HG02885 (cell line): Measurements from ENCODE around the gene NKIRAS1.

ENCODE experiments used
- ATAC-seq: cut with Tn5 transposase; IDR thresholded peaks from one replicate; pipeline ENCODE4 v1.9.1; 2021; ENCODE audit warnings: mild to moderate bottlenecking; ENCODE audit not compliant: unreplicated experiment, poor library complexity

Gene NKIRAS1

DNA sequence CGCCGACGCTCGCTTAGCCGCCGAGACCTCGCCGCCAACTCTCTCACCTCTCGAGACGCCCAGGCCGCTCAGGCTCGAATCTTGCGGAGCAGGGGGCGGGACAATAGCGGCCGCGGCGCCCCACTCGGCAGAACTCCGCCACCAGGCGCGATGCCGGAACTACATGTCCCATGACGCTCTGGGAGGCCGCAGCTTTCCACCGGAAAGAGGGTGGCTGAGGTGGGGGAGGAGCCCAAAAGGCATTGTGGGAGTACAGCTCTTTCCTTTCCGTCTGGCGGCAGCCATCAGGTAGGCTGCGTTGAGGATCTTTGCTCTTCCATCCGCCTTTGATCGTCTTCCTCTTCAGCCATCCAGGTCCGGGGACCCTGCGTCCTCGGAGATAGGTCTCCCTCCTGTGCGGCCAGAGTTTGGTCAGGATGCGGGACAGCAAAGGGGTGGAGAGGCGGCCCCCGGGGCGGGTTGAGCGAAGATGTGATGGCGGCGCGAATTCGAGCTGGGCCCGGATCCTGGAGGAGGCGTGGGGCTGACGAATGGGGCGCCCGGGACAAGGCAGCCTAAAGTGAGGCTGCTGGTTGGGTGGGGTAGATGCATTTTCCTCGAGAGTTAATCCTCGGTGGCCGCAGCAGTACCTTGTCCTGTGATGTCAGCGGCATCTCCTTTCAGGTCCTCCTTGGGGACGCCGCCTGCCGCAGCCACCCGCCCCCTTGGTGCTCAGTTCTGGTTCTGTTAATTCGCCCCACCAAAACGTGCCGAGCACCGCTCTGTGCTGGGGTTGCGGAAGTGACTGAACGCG lies at the start of gene NKIRAS1, which contains the start of gene RPL15:
NKIRAS1 (minus strand) TSS at position 105 of the 793 bp plus-strand sequence. CDS start 6,086 bp downstream, outside the sequence.
RPL15 (plus strand) TSS at position 247 of the 793 bp plus-strand sequence. CDS start 728 bp downstream, outside the sequence.
- ATAC-seq = peak; percentile 92

DNA sequence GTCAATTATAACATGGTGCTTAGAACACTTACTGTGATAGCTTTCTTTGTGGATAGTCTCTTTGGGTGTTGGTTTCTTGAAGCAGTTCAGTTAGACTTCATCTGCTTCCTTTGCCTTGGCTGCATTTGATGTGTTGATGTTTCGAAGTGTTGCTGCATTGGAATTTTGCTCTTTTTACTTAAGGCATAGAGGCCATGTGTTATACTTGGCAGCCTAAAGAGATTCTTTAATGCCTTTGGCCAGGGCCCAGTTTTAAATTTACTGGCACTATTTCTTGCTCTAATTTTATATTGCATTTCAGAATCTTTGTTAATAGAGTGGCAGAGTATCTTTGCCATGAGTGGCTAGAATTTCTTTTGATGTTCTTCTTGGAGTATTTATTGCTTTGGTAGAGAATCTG lies 49.5 kb upstream of the NKIRAS1 start:
- no peak for ATAC-seq

DNA sequence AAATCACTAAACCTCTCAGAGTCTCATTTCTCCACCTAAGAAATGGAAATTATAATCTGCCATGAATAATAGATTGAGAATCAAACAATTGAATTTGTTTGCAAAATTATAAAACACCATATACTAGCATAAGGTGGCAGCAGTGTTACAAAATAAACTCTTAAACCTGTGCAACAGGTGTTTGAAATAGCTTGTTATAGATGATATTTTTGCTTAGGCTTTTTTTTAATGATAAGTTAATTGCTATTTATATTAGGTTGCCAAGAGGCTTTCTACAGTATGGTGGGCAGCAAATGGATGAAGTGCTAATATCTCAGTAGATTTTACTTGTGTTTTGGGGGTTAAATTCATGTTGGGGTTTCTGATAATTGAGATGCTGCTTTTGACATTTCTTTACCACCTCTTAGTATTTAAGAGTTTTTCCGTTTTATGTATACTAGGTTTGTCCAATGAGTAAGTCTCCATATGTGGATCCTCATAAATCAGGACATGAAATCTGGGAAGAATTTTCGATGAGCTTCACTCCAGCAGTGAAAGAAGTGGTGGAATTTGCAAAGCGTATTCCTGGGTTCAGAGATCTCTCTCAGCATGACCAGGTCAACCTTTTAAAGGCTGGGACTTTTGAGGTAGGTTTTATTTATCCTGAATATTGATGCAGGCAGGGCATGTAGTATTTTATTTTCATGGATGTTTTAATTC lies 47.9 kb upstream of the NKIRAS1 start:
- no peak for ATAC-seq

DNA sequence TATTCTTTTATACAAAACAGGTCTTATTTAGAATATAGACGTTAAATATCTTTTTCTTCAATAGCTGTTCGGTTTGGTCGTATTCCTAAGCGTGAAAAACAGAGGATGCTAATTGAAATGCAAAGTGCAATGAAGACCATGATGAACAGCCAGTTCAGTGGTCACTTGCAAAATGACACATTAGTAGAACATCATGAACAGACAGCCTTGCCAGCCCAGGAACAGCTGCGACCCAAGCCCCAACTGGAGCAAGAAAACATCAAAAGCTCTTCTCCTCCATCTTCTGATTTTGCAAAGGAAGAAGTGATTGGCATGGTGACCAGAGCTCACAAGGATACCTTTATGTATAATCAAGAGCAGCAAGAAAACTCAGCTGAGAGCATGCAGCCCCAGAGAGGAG lies 45.1 kb upstream of the NKIRAS1 start:
- ATAC-seq = no peak

DNA sequence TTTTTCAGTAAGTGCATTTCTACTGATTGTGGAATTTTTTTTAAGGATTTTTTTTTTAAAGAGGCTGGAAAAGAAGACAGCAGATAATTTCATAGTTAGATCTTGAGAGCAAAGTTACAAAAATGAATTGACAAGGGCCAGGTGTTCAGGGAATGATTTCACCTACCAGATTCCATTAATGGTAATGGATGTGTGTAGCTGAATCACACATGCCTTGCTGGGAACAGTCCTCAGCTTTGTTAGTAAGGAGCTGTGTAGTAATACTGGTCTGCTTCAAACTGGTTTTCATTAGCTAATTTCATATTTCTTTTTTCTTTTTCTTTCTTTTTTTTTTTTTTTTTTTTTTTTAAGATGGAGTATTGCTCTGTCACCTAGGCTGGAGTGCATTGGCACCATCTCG lies 44.3 kb upstream of the NKIRAS1 start:
- ATAC-seq = no peak

DNA sequence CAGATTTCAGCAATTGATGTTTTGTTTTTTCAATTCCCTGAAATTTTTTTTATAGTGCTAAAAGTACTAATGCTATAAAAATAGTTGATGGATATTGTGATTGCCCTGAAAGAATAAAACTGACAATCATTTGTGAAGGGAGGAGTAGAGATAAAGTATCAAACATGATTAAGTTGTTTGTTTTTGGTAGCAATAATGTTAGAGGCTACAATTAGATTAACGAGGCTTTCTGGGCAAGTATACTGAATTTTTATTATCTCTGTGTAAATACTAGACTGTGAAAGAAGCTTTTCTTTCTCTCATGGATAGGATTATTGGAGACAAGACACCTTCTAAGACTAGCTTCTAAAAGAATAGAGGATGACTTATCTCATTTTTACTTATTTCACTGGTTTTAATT lies 43.9 kb upstream of the NKIRAS1 start:
- no peak for ATAC-seq

DNA sequence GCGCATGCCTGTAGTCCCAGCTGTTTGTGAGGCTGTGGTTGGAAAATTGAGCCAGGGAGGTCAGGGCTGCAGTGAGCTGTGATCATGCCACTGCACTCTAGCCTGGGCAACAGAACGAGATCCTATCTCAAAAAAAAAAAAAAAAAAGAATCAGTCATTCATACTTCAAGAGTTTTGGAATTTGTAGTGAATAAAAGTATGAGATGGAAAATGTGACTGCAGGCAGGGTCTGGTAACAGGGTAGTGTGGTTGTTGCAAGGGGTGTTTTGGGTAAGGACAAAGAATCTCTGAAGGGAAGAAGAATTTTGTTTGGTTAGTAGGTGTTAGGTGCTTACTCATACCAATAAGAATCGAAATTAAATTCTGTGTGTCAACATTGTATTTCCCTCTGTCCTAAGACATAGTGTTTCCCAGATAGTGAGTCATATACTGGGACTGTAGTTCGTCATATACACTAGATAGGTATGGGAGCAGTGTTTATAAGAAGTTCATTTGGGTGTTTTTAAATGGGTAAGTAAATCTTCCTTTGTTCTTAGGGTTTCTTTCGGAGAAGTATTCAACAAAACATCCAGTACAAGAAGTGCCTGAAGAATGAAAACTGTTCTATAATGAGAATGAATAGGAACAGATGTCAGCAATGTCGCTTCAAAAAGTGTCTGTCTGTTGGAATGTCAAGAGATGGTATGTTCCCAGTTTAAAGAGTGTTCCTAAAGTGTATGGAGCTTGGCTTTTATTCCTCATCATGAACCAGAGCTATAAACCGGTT lies 42.5 kb upstream of the NKIRAS1 start:
- ATAC-seq = no peak

DNA sequence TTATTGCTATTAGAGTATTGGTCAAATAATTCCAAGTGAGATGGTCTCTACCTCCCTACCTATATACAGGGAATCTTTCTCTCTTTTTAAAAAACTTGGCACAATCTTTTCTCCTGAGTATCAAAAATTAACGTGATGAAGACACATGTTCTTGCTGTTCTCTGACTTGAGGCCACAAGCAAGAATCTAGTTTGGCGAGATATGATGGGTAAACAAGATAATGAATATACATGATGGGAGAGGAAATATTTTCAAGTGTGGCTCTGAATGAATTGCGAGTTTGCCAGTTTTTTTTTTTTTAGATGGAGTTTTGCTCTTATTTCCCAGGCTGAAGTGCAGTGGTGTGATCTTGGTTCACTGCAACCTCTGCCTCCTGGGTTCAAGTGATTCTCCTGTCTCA lies 39.9 kb upstream of the NKIRAS1 start:
- no peak for ATAC-seq

DNA sequence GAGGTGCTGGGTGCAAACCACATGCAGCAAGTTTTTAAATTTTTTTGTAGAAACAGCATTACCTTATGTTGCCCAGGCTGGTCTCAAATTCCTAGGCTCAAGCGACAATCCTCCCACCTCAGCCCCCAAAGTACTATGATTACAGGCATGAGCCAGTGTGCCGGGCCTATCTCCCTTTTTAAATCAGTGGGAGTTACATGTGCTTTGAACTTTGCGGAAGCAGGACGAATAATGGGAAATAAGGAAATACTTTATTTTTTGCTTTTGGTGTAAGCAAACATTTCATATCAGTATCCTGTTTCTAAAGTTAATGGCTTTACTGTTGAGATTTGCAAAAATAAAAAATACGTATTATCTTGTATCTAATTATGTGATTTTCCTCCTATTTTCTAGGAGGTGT lies 37.4 kb upstream of the NKIRAS1 start:
- ATAC-seq = no peak

DNA sequence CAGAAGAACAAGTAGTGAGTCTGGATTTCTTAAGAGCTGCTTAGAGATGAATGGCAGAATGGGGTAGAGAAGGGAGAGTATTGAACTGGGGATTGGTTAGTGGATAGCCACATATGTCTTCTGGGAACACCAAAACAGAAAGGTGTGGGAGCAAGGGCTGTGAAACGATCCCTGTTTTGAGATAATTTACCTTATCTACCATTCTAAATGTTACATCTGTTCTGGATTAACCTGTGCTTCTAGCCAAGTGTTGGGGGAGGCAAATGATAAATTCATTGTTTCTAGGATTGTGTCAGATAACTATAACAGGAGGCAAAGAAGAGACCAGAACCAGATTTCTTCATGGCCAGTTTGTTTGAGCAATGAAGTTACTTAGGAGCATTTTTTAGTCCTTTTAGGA lies 36.7 kb upstream of the NKIRAS1 start:
- ATAC-seq = no peak

DNA sequence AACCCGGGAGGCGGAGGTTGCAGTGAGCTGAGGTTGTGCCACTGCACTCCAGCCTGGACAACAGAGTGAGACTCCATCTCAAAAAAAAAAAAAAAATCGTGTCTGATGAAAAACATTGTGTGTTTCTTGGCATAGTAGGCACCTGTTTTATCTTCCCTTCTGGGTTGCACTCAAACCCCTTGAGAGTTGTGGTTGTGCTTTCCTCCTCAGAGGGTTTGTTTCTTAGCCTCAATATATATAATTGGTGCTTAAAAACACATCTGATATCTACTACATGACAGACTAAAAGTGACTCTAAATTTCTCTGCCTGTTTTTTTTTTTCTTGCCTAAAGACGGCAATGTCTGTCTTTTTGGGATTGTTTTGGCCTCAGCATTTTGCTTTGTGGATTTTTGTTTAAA lies 35.9 kb upstream of the NKIRAS1 start:
- peak; percentile 55 for ATAC-seq

DNA sequence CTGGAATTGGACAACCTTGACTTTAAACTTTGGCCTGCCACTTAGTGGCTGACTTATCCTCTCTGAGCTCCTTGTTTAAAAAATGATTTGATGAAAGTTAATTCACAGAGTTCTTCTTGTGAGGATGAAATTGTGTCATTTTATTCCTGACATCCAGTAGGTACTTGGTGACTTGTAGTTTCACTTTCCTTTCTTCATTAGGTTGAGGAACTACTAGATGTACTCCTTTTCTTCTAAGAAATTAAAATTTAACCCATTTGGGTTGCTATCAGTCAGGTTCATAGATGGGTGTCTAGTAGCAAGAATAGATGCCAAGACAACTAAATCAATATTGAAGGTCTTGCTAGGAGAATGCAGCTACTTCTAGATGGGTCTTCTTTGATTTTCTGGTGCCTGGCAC lies 33.5 kb upstream of the NKIRAS1 start:
- no peak for ATAC-seq

DNA sequence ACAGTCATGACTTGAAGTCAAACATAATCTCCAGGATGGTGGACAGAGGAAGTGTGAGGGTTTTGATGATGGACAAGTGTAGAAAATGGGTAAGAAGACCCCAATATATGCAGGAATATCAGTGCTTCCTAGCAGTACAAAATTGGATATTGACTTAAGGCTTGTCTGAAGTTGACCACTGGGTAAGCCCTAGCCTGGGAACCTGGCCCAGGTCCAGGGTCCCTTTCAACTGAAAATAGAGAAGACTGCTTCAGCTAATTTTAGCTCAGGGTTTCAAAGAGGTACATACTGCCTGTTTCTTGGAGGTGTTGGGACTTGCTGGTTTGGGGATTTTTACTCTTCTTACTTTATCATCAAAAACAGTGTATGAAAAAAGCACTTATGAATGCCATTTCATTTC lies 33.0 kb upstream of the NKIRAS1 start:
- ATAC-seq = no peak

DNA sequence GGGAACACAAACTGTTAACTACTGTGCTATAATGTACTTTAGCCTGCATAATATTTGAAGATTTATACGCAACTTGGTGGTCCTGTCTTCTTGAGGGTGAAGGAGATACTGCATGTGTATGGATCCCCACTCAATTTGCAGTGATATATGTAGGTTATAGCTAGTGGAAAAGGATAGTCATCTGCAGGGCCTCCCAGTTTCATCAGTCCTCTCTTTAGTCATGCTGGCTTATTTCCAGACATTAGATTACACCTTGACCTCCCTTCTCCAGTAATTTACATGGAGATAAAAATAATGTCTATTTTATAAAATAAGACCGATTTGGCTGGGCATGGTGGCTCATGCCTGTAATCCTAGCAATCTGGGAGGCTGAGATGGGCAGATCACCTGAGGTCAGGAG lies 32.0 kb upstream of the NKIRAS1 start:
- ATAC-seq = no peak

DNA sequence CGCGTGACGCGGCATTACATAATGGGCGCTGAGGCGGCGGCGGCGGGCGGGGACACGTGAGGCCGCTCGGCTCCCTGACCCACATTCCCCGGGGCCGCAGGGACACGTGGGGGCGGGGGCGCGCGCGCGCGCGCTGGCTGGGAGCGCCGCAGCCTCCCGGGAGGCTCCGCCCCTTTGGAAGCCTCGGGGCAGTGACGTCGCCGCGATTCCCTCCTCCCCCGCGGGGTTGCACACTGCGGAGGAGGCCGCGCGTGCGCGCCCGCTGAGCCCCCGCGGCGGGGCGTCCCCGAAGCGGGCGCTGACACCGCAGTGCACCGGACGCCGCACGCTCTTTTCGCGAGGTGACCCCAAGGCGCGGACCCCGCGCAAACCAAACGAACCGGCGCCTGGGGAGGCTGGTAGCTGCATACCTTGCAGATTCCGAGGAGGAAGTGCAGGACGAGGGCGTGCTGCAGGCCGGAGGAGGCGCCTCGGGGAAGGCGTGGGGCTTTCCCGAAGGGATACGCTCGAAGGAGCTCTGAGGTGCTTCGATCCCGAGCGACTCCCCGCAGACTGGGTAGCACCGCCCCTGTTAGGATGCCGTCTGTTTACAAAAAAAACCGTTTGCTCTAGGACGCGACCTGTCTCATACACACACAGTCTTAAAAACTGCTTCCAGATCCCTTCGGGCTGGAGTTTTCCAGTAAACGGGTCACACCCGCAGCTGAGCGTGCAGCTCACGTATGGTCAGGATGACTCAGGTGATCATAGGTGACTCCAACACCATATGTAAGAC lies 29.3 kb upstream of the NKIRAS1 start:
- peak; percentile 81 for ATAC-seq

DNA sequence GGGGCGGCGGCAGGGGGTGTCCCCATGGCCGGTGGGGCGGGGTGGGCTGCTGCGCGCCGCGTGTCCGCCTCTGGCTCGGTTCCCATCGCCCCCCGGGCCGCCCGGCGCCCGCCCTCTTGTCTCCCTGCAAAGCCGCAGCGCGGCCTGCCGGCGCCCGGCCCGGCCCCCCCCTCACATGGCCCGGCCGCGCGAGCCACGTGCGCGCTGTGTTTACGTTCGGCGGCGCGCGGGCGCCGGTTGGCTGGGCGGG lies 28.8 kb upstream of the NKIRAS1 start:
- ATAC-seq = no peak

DNA sequence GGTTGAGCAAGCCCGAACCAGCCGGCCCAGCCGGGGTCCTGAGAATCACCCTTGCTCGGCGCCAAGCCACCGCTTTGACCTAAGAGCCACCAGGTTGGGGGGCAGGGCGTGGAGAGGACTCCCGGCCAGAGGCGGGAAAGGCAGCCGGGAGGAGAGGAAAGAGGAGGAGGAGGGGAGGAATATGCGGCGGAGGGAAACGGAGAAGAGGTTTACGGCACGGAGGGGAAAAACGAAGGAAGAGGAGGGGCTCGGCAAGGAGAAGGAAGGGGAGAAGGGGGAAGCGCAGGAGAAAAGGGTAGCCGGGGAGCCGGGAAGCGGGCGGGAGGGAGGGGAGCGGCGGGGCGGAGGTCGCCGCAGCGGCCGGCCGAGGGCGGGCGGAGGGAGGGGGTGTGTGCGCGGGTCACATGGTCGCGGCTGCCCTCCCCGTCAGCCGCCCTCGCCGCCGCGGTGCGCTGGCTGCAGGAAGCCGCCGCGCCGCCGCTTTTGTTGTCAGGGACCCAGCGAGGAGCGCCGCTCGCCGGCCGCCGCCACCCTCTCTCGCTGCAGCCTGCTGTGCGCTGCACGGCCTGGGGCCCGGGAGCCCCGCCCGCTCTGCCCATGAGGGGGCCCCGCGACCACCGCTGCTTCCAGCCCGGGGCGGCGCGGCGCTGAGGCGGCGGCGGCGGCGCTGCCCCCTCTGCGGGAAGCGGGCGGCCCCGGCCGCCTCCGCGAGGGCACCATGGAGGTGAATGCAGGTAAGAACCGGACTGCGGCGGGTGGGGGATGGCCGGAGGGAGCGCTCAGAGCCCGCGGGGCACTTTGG lies 28.3 kb upstream of the NKIRAS1 start, which contains the start of gene NR1D2:
NR1D2 (plus strand) TSS at position 426 of the 802 bp plus-strand sequence; CDS start at position 719, 293 bp downstream.
- peak; percentile 64 for ATAC-seq

DNA sequence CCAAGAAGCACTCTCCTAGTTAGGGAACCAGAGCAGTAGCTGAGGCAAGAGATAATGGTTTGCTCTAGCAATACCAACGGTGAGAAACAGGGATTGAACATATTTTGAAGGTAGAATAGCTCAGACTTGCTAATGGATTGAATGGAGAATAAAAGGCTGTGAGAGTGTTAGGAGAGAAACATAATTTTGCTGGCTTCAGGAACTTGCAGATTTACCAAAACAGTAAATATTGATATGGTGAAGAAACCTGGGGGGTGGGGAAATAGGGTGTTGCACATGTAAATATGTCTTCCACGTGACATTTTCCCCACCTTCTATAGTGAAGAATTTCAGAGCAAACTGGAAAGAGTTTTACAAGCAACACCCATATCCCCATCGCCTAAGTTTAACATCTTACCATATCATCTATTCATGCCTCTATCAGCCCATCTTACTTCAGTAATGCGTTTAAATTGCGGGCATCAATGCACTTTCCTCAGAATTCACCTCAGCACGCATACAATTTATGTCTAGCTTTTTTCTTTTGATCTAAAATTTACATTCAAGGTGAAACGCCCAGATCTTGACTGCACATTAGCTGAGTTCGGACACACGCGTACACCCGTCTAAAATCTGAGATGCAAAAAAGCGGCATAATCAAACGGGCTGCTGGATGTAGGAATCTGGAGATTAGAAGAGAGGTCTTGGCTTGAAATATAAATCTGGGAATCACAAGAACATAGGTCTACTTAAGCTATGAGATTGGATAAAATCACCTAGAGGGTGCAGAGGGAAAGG lies 27.4 kb upstream of the NKIRAS1 start:
- ATAC-seq = no peak

DNA sequence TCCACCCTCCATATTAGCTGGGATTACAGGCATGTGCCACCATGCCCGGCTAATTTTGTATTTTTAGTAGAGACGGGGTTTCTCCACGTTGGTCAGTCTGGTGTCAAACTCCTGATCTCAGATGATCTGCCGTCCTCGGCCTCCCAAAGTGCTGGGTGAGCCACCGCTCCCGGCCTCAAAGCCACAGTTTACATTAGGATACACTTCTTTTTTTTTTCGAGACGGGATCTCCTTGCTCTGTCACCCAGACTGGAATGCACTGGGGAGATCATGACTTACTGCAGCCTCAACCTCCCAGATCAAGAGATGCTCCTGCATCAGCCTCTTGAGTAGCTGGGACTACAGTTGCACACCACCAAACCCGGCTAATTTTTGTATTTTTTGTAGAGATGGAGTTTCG lies 25.8 kb upstream of the NKIRAS1 start:
- ATAC-seq = no peak
